Stimulated activated CD4-positive, alpha-beta T cell treated with anti-CD3 and anti-CD28 coated beads, Interleukin-2, amount 100 ng/mL, for 4 hours (primary cell): Measurements from ENCODE around the gene INHBB.
"Not testable (repeated sequence)": the region's sequence is repeated elsewhere in the genome, so short reads cannot be mapped to it uniquely, and the experiment has no call there.

Experiments used
- DNase-seq: peaks from one replicate; pipeline ENCODE4 v3.0.0-alpha.2; 2020; ENCODE audit warnings: low read depth

INHBB gene

GRCh38 chr2:120346026-120346666, at the start of gene INHBB:
Gene INHBB (plus strand): TSS chr2:120346136. CDS start chr2:120346189, 53 bp downstream.
- DNase-seq = no peak

- DNase-seq = no peak
These were observed 47.6 kb upstream of the INHBB start for GRCh38 chr2:120298173-120298835.

- DNase-seq = no peak
These were observed 46.9 kb upstream of the INHBB start for GRCh38 chr2:120299004-120299403.

- DNase-seq = no peak
These were observed 46.4 kb upstream of the INHBB start for GRCh38 chr2:120299561-120299960.

GRCh38 chr2:120300385-120300784, 45.6 kb upstream of the INHBB start:
- no peak for DNase-seq

- DNase-seq = no peak
These were observed 44.7 kb upstream of the INHBB start for GRCh38 chr2:120301284-120301683.

GRCh38 chr2:120302301-120302700, 43.6 kb upstream of the INHBB start:
- DNase-seq = no peak

GRCh38 chr2:120303177-120303576, 42.8 kb upstream of the INHBB start:
- DNase-seq = no peak

- DNase-seq = no peak
These were observed 40.6 kb upstream of the INHBB start for GRCh38 chr2:120305296-120305695.

- DNase-seq = no peak
These were observed 39.9 kb upstream of the INHBB start for GRCh38 chr2:120305937-120306490.

GRCh38 chr2:120307482-120307881, 38.5 kb upstream of the INHBB start:
- no peak for DNase-seq

- DNase-seq = no peak
These were observed 37.7 kb upstream of the INHBB start for GRCh38 chr2:120308038-120308910.

GRCh38 chr2:120310136-120310535, 35.8 kb upstream of the INHBB start:
- no peak for DNase-seq

GRCh38 chr2:120310841-120311240, 35.1 kb upstream of the INHBB start:
- not testable (repeated sequence) for DNase-seq

- no peak for DNase-seq
These were observed 33.9 kb upstream of the INHBB start for GRCh38 chr2:120312076-120312475.

GRCh38 chr2:120312860-120313694, 32.9 kb upstream of the INHBB start:
- peak; percentile 74 for DNase-seq

- DNase-seq = no peak
These were observed 32.0 kb upstream of the INHBB start for GRCh38 chr2:120313695-120314615.

GRCh38 chr2:120314690-120315366, 31.1 kb upstream of the INHBB start:
- peak; percentile 4 for DNase-seq

- no peak for DNase-seq
These were observed 30.4 kb upstream of the INHBB start for GRCh38 chr2:120315367-120316033.
